PC-3 (cell line): ENCODE data around the gene DACT2.

Source experiments
- CTCF ChIP-seq: fragments of 300-600 bp; sonication (generic); conservative IDR thresholded peaks from 2 replicates; pipeline ENCODE4 v1.5.1; 2017; ENCODE audit warnings: antibody characterized with exemption, low read depth, mild to moderate bottlenecking, low read length
- EZH2 ChIP-seq: fragments of 300-600 bp; sonication (generic); IDR thresholded peaks from one replicate; pipeline ENCODE4 v1.6.1; 2017; ENCODE audit warnings: antibody characterized with exemption, mild to moderate bottlenecking, low read length; ENCODE audit not compliant: unreplicated experiment

GRCh38 chr6:168352096-168352495, 32.5 kb upstream of the DACT2 start:
- TF ChIP-seq CTCF (no peak), EZH2 (no peak)
